Measurements from ENCODE around the gene ADCYAP1R1. TPM values are rescaled to one million over a fixed set of nuclear protein-coding genes. Genes with fewer than 3 reads are reported as not detected.

Gene ADCYAP1R1
- total and polyA plus RNA-seq, 7 donors, result 0.60 to 35.7 (median 18.2) TPM; not detected in 1

- WGBS, 2 donors, result 54 to 67% methylated on average over 5 of the region's 5 CpGs
- Histone ChIP-seq H3K27ac (no peak overlapping the region), H3K36me3 (no peaks in the 10 kb centered on the region), H3K4me3 (no peak overlapping the region), H3K27me3 (no peaks in the 10 kb centered on the region), H3K4me1 (no peaks in the 10 kb centered on the region), H3K9me3 (peaks cover 0 to 6% (median 0%) of the 10 kb centered on the region in 4 donors)
- intact Hi-C loops (cut with DNase I), result no loop called here
- no peak for DNase-seq
- TF ChIP-seq CTCF (IDR thresholded peaks at IDR 0.05) (no peak), POLR2A (IDR thresholded peaks at IDR 0.05) (no peak), POLR2AphosphoS5 (IDR thresholded peaks at IDR 0.05) (no peak), EP300 (IDR thresholded peaks at IDR 0.05) (no peak)
Observed at GRCh38 chr7:31007634-31008033, 44.5 kb upstream of the ADCYAP1R1 start.

- no peaks in the 10 kb centered on the region for H3K4me1 ChIP-seq
- TF ChIP-seq POLR2A (IDR thresholded peaks at IDR 0.05), result no peak
- no peak for TF ChIP-seq EP300 (IDR thresholded peaks at IDR 0.05)
- TF ChIP-seq CTCF (IDR thresholded peaks at IDR 0.05), result no peak
- no peak for TF ChIP-seq POLR2AphosphoS5 (IDR thresholded peaks at IDR 0.05)
- peaks cover 0 to 3% (median 0%) of the 10 kb centered on the region in 4 donors for H3K9me3 ChIP-seq
- no peaks in the 10 kb centered on the region for H3K36me3 ChIP-seq
- 63 to 81% methylated on average over 3 of the region's 3 CpGs for whole genome bisulfite sequencing, 2 donors
- no peak for DNase-seq
- H3K4me3 ChIP-seq, result no peak overlapping the region
- intact Hi-C loops (cut with DNase I), result no loop called here
- H3K27ac ChIP-seq, result no peak overlapping the region
- no peaks in the 10 kb centered on the region for H3K27me3 ChIP-seq
Observed at GRCh38 chr7:31014826-31015225, 37.3 kb upstream of the ADCYAP1R1 start.

GRCh38 chr7:31017032-31017675, 35.0 kb upstream of the ADCYAP1R1 start:
- TF ChIP-seq CTCF (IDR thresholded peaks at IDR 0.05) (no peak), POLR2A (IDR thresholded peaks at IDR 0.05) (no peak), EP300 (IDR thresholded peaks at IDR 0.05) (no peak), POLR2AphosphoS5 (IDR thresholded peaks at IDR 0.05) (no peak)
- Histone ChIP-seq H3K4me1 (no peaks in the 10 kb centered on the region), H3K9me3 (no peaks in the 10 kb centered on the region), H3K27ac (no peak overlapping the region), H3K36me3 (no peaks in the 10 kb centered on the region), H3K4me3 (no peak overlapping the region), H3K27me3 (no peaks in the 10 kb centered on the region)
- whole genome bisulfite sequencing, 2 donors, result 81 to 84% methylated on average over 7 of the region's 7 CpGs
- DNase-seq, result no peak
- intact Hi-C loops (cut with DNase I), result no loop called here

- H3K36me3 ChIP-seq, result no peaks in the 10 kb centered on the region
- H3K27me3 ChIP-seq, result no peaks in the 10 kb centered on the region
- no peak overlapping the region for H3K4me3 ChIP-seq
- 87 to 90% methylated on average over 5 of the region's 5 CpGs for WGBS, 2 donors
- H3K27ac ChIP-seq, result no peak overlapping the region
- DNase-seq, result no peak
- TF ChIP-seq POLR2AphosphoS5 (IDR thresholded peaks at IDR 0.05) (no peak), POLR2A (IDR thresholded peaks at IDR 0.05) (no peak), CTCF (IDR thresholded peaks at IDR 0.05) (no peak), EP300 (IDR thresholded peaks at IDR 0.05) (no peak)
- H3K4me1 ChIP-seq, result no peaks in the 10 kb centered on the region
- no peaks in the 10 kb centered on the region for H3K9me3 ChIP-seq
- intact Hi-C loops (cut with DNase I), result no loop called here
Observed at GRCh38 chr7:31017721-31018120, 34.4 kb upstream of the ADCYAP1R1 start.

GRCh38 chr7:31019509-31019908, 32.6 kb upstream of the ADCYAP1R1 start:
- no peaks in the 10 kb centered on the region for H3K27me3 ChIP-seq
- TF ChIP-seq EP300 (IDR thresholded peaks at IDR 0.05) (no peak), POLR2AphosphoS5 (IDR thresholded peaks at IDR 0.05) (no peak), CTCF (IDR thresholded peaks at IDR 0.05) (no peak), POLR2A (IDR thresholded peaks at IDR 0.05) (no peak)
- H3K27ac ChIP-seq, result no peak overlapping the region
- no peak for DNase-seq
- no peaks in the 10 kb centered on the region for H3K9me3 ChIP-seq
- no peaks in the 10 kb centered on the region for H3K4me1 ChIP-seq
- H3K36me3 ChIP-seq, result no peaks in the 10 kb centered on the region
- intact Hi-C loops (cut with DNase I), result no loop called here
- H3K4me3 ChIP-seq, result no peak overlapping the region
- 71 to 86% methylated on average over 1 of the region's 1 CpG for WGBS, 2 donors
